HepG2 (cell line): ENCODE results near the gene SCFD2.

Source experiments
- MTA1 ChIP-seq: sonication (generic); formaldehyde crosslinking; IDR thresholded peaks from 2 replicates; pipeline ENCODE4 v1.4.0; 2020; ENCODE audit warnings: missing genetic modification reagents, mild to moderate bottlenecking, borderline replicate concordance
- RFX5 ChIP-seq: IDR thresholded peaks from 2 replicates; pipeline ENCODE4 v1.6.1; 2011; ENCODE audit warnings: low read depth, low read length, improper control_type of control experiment
- YEATS4 ChIP-seq: sonication (generic); formaldehyde crosslinking; IDR thresholded peaks from 2 replicates; pipeline ENCODE4 v1.4.0; 2020; ENCODE audit warnings: missing genetic modification reagents, borderline replicate concordance
- ZNF782 ChIP-seq: sonication (generic); formaldehyde crosslinking; IDR thresholded peaks from 2 replicates; pipeline ENCODE4 v1.4.0; 2020; ENCODE audit warnings: missing genetic modification reagents, mild to moderate bottlenecking, borderline replicate concordance

- TF ChIP-seq ZNF782 (CRISPR knock-in tag) (no peak), RFX5 (no peak), YEATS4 (CRISPR knock-in tag) (no peak), MTA1 (CRISPR knock-in tag) (no peak)
Observed at GRCh38 chr4:53233114-53233795, 132.6 kb downstream of the SCFD2 start.
